Stimulated activated naive CD4-positive, alpha-beta T cell (primary cell): Measurements from ENCODE around the gene CALN1.

ENCODE experiments used
- DNase-seq, 6 experiments: peaks; one replicate each; lab custom pipeline; 2025; lab: John Stamatoyannopoulos, UW

Gene CALN1

GRCh38 chr7:71785216-71785615, 626.9 kb downstream of the CALN1 start:
- DNase-seq, result no peak

DNA sequence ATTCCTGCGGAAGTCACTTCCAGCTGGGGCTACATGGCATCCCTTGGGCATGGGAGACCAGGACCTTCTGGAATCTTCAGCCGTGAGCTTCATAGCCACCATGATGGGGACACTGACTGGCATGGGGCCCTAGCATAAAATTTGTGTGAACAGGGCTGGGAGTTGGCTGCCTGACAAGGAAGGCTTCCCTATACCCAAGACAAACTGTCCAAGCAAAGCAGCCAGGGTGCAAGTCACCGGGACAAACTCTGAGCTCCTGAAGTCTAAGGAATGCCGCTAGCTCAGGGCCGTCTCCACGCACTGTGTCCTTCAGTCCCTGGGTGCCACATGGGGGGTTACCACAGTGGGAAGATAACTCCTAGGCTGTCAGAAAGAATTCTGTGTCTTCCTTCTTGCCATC, 627.4 kb downstream of the CALN1 start:
- no peak for DNase-seq

GRCh38 chr7:71784180-71784579, 628.0 kb downstream of the CALN1 start:
- no peak for DNase-seq

DNA sequence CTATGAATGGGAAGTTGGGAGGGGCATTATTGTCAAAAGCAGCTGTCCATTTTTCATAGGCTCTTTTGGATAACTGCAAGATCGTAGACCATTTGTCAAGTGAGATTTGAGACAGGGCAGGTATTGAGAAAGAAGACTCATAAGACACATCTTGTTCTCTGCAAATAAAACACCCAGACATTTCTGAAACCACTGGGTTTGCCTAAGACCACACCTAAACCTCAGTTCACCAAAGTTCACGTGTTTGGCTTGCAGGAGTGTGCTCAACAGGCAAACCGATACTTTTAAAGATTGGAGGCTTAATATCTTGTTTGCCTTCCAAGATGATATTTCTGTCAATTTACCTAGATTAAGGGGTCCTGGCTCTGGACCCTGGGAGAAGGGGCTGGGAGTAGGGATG, 628.4 kb downstream of the CALN1 start:
- no peak for DNase-seq

GRCh38 chr7:71782051-71782450, 630.1 kb downstream of the CALN1 start:
- DNase-seq, result no peak

DNA sequence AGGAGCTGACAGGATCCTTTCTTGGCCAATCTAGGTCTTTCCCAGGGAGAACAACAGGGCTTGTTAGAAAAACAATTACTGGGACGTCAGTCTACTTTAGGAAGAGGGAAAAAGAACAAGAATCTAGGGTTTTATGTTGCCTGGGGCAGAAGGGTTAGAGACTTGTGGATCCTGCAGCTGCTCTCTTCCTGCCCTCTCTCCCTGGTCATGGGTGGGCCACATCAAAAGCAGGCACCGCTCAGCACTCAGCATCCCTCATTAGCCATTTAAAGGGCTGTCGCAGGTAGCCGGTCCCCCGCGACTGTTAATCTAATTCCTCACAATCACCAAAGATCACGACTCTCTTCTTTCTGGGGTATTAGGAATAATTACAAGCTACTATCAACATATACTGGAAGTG, 631.9 kb downstream of the CALN1 start:
- DNase-seq, result no peak

DNA sequence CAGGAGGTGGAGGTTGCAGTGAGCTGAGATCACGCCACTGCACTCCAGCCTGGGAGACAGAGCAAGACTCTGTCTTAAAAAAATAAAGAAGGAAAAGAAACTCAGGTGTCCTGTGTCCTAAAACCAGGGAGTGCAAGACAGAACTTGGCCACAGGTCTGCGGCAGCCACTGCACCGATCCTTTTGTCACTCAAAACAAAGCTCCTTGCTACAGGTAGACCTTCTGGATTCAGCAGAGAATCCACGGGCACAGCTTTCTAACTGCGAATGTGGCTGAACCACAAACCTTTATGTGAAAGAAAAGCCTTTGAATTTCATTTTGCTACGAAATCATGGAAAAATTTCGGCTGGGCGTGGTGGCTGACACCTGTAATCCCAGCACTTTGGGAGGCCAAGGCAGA, 634.9 kb downstream of the CALN1 start:
- no peak for DNase-seq

- no peak for DNase-seq
Observed at GRCh38 chr7:71776726-71777125, 635.4 kb downstream of the CALN1 start.

GRCh38 chr7:71775648-71776047, 636.5 kb downstream of the CALN1 start:
- no peak for DNase-seq

DNA sequence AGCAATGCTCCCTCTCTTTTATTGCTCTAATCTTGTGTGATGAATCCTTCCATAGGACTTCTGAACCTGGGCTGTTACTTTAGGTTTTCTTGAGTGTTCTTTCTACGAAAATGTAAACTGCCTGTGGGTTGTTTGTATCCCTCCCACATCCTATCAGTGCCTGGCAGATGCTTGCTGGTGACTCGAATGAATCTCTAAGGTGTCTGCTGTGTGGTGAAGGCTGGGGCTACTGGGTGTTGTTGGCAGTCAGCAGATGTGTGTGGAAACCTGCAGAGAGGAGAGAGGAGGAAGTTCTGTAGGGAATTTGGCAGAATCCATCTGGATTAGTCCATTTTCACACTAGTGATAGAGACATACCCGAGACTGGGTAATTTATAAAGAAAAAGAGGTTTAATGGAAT, 639.4 kb downstream of the CALN1 start:
- DNase-seq, result no peak

- DNase-seq, result no peak
Observed at GRCh38 chr7:71770269-71770907, 641.8 kb downstream of the CALN1 start.

GRCh38 chr7:71769326-71769725, 642.8 kb downstream of the CALN1 start:
- no peak for DNase-seq

GRCh38 chr7:71768450-71768849, 643.7 kb downstream of the CALN1 start:
- no peak for DNase-seq

DNA sequence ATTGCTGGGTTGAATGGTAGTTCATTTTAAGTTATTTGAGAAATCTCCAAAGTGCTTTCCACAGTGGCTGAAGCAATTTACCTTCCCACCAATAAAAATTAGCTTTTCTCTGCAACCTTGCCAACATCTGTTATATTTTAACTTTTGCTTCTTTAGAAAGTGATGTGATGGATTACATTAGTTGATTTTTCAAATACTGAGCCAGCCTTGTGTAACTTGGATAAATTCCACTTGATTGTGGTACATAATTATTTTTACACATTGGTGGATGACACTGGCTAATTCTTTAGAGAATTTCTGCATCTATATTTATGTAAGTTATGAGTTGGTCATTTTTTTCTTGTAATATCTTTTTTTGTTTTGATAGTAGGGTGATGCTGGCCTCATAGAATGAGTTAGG, 646.1 kb downstream of the CALN1 start:
- no peak for DNase-seq

DNA sequence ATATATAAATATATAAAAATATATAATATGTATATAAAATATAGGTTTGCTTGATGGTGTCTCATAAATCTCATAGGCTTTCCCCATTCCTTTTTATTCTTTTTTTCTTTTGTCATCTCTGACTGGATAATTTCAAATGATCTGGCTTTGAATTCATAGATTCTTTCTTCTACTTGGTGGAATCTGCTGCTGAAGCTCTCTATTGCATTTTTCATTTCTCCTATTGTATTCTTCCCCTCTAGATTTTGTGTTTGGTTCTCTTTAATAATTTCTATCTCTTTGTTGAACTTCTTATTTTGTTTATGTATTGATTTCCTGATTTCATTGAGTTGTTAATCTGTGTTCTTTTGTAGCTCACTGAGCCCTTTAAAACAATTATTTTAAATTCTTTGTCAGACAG, 650.8 kb downstream of the CALN1 start:
- no peak for DNase-seq

DNA sequence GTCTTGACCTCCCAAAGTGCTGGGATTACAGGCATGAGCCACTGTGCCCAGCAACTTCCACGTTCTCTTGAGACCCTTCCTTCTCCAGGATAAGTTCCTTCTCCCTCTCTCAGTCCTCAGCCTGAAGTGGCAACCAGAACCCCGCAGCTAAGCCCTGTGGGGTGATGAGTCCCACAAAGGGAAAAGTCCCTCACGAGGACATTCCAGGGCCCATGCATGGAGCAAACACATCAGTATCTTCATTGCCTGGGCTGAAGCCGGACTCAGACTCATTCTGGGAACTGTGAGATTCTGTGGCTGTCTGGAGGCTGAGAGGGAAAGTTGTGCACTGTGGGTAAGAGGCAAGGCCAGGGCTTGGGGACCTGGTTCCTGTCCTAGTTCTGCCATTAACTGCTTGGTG, 657.3 kb downstream of the CALN1 start:
- no peak for DNase-seq

DNA sequence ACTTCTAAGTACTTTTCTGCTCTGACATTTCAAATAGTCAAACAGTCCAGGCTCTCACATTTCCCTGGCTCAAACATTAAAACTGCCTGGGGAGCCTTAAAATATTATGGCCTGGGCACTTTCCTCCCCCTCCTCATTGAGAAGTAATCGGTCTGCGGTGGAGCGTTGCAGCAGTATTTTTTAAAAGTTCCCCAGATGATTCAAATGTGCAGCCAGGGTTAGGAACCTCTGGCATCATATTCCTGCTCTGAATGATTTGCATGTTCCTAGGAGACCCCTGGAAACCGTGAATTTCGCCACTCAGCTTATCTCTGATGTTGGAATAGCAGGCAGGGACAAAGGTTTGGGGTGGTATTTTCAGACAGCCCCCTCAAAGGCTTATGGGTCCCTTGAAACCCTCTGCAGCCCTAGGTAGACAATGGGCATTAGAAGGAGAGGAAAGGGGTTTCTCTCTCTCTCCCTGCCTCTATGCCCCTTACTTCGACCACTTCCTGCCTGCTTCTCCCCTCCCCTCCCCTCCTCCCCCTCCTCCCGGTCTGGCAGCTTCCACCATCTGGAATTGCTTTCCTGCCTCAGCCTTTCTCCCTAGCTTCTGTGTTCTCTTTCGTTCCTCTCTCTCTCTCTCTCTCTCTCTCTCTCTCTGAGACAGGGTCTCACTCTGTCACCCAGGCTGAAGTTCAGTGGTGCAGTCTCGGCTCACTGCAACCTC, 658.0 kb downstream of the CALN1 start:
- DNase-seq, result no peak

DNA sequence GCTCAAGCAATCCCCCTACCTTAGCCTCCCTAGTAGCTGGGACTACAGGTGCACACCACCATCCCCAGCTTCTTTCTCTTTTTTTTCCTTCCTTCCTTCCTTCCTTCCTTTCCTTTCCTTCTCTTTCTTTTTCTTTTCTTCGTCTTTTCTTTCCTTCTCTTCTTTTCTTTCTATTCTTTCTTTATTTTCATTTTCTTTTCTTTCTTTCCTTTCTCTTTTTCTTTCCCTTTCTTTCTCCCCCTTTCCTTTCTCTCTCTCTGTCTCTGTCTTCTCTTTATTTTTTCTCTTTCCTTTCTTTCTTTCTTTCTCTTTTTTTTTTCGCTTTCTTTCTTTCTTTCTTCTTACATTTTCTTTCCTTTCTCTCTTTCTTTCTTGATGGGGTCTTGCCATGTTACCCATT, 658.9 kb downstream of the CALN1 start:
- no peak for DNase-seq

DNA sequence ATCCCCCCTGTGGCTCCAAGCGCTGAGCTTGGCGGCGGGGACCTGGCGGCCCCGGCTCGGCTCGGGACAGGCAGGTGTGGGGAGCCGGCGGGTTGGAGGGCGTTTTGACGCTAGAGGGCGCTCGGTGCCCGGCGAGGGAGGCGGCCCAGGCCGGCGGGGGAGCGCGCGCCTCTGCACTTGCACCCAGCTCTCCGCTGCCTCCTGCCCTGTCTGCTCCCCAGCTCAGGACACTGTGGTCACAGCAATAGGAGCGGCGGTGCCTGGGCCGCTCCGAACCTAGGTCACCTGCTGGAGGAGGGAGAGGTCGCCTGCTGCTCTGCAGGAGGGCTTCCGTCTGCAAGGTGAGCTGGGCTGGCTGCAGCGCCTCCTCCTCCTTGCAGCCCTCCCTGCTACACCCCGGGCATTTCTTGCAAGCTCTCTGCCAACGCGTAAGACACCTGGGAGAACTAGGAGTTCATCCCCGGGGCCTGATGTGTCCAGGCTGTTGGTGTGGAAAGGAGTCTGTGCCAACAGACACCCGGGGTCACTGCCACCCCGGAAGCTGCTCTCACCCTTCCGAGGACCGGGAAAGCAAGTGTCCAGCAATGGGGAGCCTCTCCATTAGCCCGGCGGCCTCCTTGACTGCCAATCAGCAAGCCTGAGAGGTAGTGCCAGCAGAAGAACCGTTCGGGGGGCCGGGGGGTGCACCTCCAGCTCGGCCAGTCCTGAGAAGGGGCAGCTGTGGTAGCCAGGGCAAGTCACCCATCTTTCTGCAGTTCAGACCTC, 659.8 kb downstream of the CALN1 start:
- peak in 3 of 6 experiments; percentile 3 to 6 (median 5) for DNase-seq

DNA sequence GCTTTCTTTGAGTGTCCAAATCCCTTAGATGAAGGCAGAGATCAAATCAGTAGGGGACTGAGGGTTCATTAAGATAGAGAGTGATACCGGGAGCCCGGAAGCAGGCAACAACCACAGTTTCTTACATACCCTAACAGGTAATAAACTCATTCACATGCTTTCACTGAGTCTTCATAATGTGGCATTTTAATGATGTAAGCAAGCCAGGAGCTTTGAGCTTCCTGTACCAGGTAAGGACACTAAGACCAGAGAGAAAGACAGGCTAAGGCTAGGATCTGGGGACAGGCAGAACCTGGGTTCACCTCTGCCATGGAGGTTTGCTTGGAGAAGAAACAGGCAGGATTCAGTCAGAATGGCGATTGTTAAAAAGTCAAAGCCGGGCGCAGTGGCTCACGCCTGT, 661.8 kb downstream of the CALN1 start:
- no peak for DNase-seq

DNA sequence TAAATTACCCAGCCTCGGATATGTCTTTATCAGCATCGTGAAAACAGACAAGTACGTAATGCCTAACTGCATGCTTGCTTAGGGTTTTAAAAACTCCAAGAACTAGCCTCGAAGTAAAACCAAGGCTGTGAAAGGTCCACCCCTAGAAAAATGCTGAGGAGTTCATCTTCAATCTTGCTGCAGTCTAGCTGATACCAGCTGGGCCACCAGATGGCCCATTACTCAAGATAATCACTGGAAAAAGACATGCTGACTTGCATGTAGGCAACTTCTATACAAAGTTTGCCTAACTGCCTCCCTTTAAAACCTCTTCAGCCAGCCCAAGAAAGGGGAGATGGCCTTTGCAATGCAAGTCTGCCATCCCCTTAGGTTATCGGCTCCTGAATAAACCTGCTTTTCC, 666.1 kb downstream of the CALN1 start:
- no peak for DNase-seq

DNA sequence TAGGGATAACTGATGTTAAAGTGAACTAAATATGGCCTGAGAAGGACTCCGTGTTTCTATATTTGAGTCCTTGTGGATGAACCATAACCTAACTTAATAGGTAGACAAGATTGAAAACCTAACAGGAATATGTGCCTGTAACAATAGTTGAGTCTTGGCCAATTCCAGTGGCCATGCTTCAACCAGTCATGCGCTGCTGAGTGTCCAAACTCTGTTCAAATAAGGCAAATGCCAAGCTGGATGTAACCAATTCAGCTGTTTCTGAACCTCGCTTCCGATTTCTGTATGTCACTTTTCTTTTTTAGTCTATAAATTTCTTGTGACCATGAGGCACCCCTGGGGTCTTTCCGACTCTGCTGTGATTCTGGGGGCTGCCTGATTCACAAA, 672.0 kb downstream of the CALN1 start:
- DNase-seq, result no peak

- DNase-seq, result no peak
Observed at GRCh38 chr7:71739520-71740173, 672.5 kb downstream of the CALN1 start.
